Body of pancreas (tissue), 4 donors: ENCODE measurements around the gene ZNF644.

Experiments
- CTCF ChIP-seq, 7 experiments: fragments of 450-650 bp in 4 of 7; fragments of 200-600 bp in 3 of 7; sonication (generic) in 3 of 7; IDR thresholded peaks; one replicate each; pipeline ENCODE4 v1.5.1; 2016 to 2019; ENCODE audit warnings: antibody characterized with exemption in 7 of 7
- POLR2A ChIP-seq, 3 donors: fragments of 450-650 bp; IDR thresholded peaks; one replicate each; pipeline ENCODE4 v1.6.1; 2016; ENCODE audit warnings: antibody characterized with exemption in 3 of 3, mild to moderate bottlenecking in 2 of 3

DNA sequence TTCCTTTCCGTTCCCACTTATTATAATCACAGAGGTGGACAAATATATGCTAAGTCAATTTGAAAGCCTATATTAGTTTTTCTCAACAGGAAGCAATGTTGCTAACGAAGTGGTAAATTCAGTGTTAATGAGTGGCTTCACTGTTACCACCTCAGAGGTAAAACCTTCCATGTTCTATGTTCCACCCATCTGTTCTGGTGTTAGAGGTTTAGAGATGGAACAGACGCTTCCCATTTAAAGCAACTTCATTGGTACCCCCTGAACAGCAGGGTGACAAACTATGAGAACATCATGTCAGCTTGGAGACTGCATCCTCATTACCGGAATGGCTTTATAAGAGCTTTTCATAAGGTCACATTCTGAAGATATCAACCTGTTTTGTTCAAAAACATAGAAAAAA, 77.9 kb downstream of the ZNF644 start:
- TF ChIP-seq CTCF (IDR thresholded peaks at IDR 0.05) (no peak), POLR2A (IDR thresholded peaks at IDR 0.05) (no peak)
